Gastrocnemius medialis (tissue), 4 donors: ENCODE measurements around the gene DMD. TPM values are rescaled to one million over a fixed set of nuclear protein-coding genes. Genes with fewer than 3 reads are reported as not detected.
A peak's percentile ranks its signal among the peaks of the same experiment; 100 is the strongest.
"Not testable (repeated sequence)": the region's sequence is repeated elsewhere in the genome, so short reads cannot be mapped to it uniquely, and the experiment has no call there.

Experiments used
- ATAC-seq, 2 donors: fragments of 150-250 bp; one replicate each; pipeline ENCODE4 v1.9.1; 2016
- DNase-seq, 2 donors: peaks; one replicate each; pipeline ENCODE4 v3.0.0-alpha.2; 2019
- H3K27ac ChIP-seq, 4 donors: fragments of 200-600 bp; sonication (generic); 1 replicate in 1 of 4; 2 replicates in 3 of 4; pipeline ENCODE4 v1.5.1; 2016 to 2018; ENCODE audit warnings: mild to moderate bottlenecking in 2 of 4, moderate library complexity in 1 of 4
- H3K27me3 ChIP-seq, 3 donors: fragments of 200-600 bp; sonication (generic) in 2 of 3; 1 replicate in 1 of 3; 2 replicates in 2 of 3; pipeline versions ENCODE4 v1.5.1 to v1.6.0; 2016 to 2019; ENCODE audit warnings: mild to moderate bottlenecking in 1 of 3, moderate library complexity in 1 of 3
- H3K36me3 ChIP-seq, 2 donors: fragments of 200-600 bp; sonication (generic) in 1 of 2; one replicate each; pipeline ENCODE4 v1.5.1; 2017 to 2018
- H3K4me1 ChIP-seq, 2 donors: fragments of 200-600 bp; sonication (generic) in 1 of 2; one replicate each; pipeline ENCODE4 v1.5.1; 2016 to 2017; ENCODE audit warnings: mild to moderate bottlenecking in 2 of 2
- H3K4me3 ChIP-seq, 4 donors: fragments of 200-600 bp; sonication (generic) in 3 of 4; 1 replicate in 1 of 4; 2 replicates in 3 of 4; pipeline ENCODE4 v1.5.1; 2016 to 2019; ENCODE audit warnings: mild to moderate bottlenecking in 2 of 4
- H3K9me3 ChIP-seq, 3 donors: fragments of 200-600 bp; sonication (generic) in 2 of 3; 1 replicate in 1 of 3; 2 replicates in 2 of 3; pipeline ENCODE4 v1.5.1; 2016 to 2019
- POLR2A ChIP-seq, 2 donors: fragments of 450-650 bp; IDR thresholded peaks; one replicate each; pipeline ENCODE4 v1.6.1; 2017; ENCODE audit warnings: antibody characterized with exemption in 2 of 2, mild to moderate bottlenecking in 2 of 2, moderate library complexity in 2 of 2
- in situ Hi-C, 4 donors: fragments of 200-750 bp; cut with MboI; loops; one replicate each; pipeline versions ENCODE4 v1.15.0 to v1.8.0; 2017; ENCODE audit warnings: low sequenced_read_pairs in 4 of 4
- intact Hi-C: fragments of 100-400 bp; cut with DNase I; formaldehyde crosslinking; loops from one replicate; pipeline ENCODE4 v1.15.1; 2023; ENCODE audit warnings: low total_unique reads
- total RNA-seq, 4 donors: library from RNA; depleted of rRNA; stranded (reverse); fragments of >200 nt; gene quantifications; one replicate each; pipeline versions ENCODE4 v1.1.0 to v1.2.3, GENCODE V29; 2016
- TF ChIP-seq, protein P1 (sequence below), 5 experiments: fragments of 450-650 bp in 3 of 5; fragments of 200-600 bp in 2 of 5; sonication (generic) in 2 of 5; IDR thresholded peaks in 4 of 5; conservative IDR thresholded peaks in 1 of 5; 1 replicate in 4 of 5; 2 replicates in 1 of 5; pipeline ENCODE4 v1.5.1; 2016 to 2019; ENCODE audit warnings: antibody characterized with exemption in 5 of 5, mild to moderate bottlenecking in 3 of 5, moderate library complexity in 3 of 5

Gene DMD
- total RNA-seq, 4 donors from 2014 or later, result 53.5 to 201 (median 98.9) TPM

DNA sequence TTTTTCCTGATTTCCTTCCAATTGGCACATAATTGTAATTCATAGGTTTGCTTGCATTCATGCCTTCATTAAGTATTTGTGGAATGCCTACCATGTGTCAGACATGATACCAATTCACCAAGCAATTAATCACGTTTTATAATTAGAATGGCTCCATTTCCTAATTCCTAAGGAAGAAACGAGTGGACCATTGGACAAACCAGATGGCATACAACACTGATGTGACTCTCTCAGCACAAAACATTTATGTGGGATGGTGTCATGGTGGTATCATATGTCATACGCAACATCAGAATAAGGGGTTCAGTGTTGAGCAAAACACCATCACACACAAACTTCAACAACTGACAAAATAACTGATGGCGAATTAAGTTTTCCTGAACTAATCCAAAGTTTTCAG, 502.8 kb downstream of the DMD start:
- in situ Hi-C loops (no loop called here), intact Hi-C loops (no loop called here)
- Histone ChIP-seq H3K4me3 (no peak overlapping the region), H3K27me3 (no peaks in the 10 kb centered on the region), H3K27ac (no peak overlapping the region), H3K36me3 (no peaks in the 10 kb centered on the region), H3K9me3 (no peaks in the 10 kb centered on the region), H3K4me1 (no peaks in the 10 kb centered on the region)
- ATAC-seq (no peak), DNase-seq (no peak)
- TF ChIP-seq, protein P1, sequence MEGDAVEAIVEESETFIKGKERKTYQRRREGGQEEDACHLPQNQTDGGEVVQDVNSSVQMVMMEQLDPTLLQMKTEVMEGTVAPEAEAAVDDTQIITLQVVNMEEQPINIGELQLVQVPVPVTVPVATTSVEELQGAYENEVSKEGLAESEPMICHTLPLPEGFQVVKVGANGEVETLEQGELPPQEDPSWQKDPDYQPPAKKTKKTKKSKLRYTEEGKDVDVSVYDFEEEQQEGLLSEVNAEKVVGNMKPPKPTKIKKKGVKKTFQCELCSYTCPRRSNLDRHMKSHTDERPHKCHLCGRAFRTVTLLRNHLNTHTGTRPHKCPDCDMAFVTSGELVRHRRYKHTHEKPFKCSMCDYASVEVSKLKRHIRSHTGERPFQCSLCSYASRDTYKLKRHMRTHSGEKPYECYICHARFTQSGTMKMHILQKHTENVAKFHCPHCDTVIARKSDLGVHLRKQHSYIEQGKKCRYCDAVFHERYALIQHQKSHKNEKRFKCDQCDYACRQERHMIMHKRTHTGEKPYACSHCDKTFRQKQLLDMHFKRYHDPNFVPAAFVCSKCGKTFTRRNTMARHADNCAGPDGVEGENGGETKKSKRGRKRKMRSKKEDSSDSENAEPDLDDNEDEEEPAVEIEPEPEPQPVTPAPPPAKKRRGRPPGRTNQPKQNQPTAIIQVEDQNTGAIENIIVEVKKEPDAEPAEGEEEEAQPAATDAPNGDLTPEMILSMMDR (IDR thresholded peaks at IDR 0.05 in 4 of 5, conservative IDR thresholded peaks at IDR 0.05 in 1 of 5), result no peak
- no peak for TF ChIP-seq POLR2A (IDR thresholded peaks at IDR 0.05)

DNA sequence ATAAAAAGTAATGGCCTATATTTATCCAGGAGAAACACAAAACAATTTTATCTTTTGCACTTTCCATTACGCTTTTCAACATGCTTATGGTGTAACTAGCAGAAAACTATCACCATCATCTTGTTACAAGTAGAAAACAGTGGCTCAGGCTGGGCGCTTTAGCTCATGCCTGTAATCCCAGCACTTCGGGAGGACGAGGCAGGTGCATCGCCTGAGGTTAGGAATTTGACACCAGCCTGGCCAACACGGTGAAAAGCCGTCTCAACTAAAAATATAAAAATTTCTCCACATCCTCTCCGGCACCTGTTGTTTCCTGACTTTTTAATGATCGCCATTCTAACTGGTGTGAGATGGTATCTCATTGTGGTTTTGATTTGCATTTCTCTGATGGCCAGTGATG, 506.0 kb downstream of the DMD start:
- H3K9me3 ChIP-seq, H3K4me1 ChIP-seq, H3K4me3 ChIP-seq, H3K27ac ChIP-seq, intact Hi-C loops, H3K27me3 ChIP-seq, in situ Hi-C loops, H3K36me3 ChIP-seq: not testable (repeated sequence)
- ATAC-seq, result peak in 1 of 2 donors; percentile 39
- peak in 1 of 2 donors; percentile 14 for DNase-seq

- Histone ChIP-seq H3K9me3 (no peaks in the 10 kb centered on the region), H3K4me3 (no peak overlapping the region), H3K36me3 (no peaks in the 10 kb centered on the region), H3K27ac (no peak overlapping the region), H3K27me3 (no peaks in the 10 kb centered on the region), H3K4me1 (no peaks in the 10 kb centered on the region)
- TF ChIP-seq, protein P1 (IDR thresholded peaks at IDR 0.05 in 4 of 5, conservative IDR thresholded peaks at IDR 0.05 in 1 of 5), result peak in 1 of 5 experiments; percentile 26
- TF ChIP-seq POLR2A (IDR thresholded peaks at IDR 0.05), result no peak
- ATAC-seq, result no peak
- in situ Hi-C loops (no loop called here), intact Hi-C loops (no loop called here)
- no peak for DNase-seq
Measured at GRCh38 chrX:32687379-32687778, 524.0 kb downstream of the DMD start.

DNA sequence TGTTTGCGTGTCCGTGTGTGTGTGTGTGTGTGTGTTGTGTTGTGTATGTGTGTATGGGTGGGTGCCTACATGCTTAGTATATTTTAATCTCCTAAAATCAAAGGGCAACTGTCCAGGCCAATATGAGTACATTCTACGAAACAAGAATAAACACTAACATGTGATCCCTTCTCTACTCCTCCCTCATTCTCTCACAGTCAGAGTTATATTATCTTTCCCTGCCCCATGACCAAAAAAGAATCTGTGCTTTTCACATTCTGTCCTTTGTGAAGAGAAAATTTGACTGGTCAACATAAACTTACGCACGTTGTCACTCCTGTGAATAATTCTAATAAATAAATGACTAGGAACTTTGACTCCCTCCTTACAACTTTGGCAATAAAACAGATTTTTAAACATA, 532.9 kb downstream of the DMD start:
- H3K27ac ChIP-seq, result peak overlapping the region in 3 of 4 donors; percentile 15 to 70 (median 64)
- intact Hi-C loops (no loop called here), in situ Hi-C loops (no loop called here)
- H3K4me3 ChIP-seq, result no peak overlapping the region
- peak; percentile 27 to 72 for ATAC-seq
- no peaks in the 10 kb centered on the region for H3K9me3 ChIP-seq
- H3K36me3 ChIP-seq, result no peaks in the 10 kb centered on the region
- H3K4me1 ChIP-seq, result peaks cover 3 to 9% of the 10 kb centered on the region in 2 donors
- no peaks in the 10 kb centered on the region for H3K27me3 ChIP-seq
- TF ChIP-seq POLR2A (IDR thresholded peaks at IDR 0.05), result no peak
- TF ChIP-seq, protein P1 (IDR thresholded peaks at IDR 0.05 in 4 of 5, conservative IDR thresholded peaks at IDR 0.05 in 1 of 5), result no peak
- no peak for DNase-seq

DNA sequence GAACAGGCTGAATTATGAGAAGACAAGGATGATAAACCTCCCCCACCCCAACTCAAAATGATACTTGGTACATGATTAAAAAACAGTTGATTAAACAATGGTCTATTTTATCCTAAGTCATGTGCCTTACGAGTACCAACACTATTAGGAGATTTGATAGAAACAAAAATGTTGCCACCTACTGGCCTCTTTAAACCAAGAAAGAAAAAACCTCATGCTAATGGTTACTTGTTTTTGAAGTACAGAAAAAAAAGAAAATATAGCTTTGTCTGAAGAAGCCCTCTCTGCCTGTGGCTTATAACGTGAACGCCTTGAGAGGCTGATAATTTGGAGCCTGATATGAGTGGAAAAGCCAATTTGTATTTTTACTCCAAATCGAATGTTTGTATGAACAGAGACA, 538.2 kb downstream of the DMD start:
- H3K4me3 ChIP-seq, result no peak overlapping the region
- no peaks in the 10 kb centered on the region for H3K9me3 ChIP-seq
- ATAC-seq (no peak), DNase-seq (no peak)
- TF ChIP-seq POLR2A (IDR thresholded peaks at IDR 0.05), result no peak
- TF ChIP-seq, protein P1 (IDR thresholded peaks at IDR 0.05 in 4 of 5, conservative IDR thresholded peaks at IDR 0.05 in 1 of 5), result peak in 4 of 5 experiments; percentile 7 to 20 (median 12)
- intact Hi-C loops, result loop anchor here (2.0 kb wide), 1 partner anchor 142 kb away; no protein-coding TSS in a partner anchor
- in situ Hi-C loops, result no loop called here
- H3K36me3 ChIP-seq, result no peaks in the 10 kb centered on the region
- peaks cover 0 to 3% of the 10 kb centered on the region in 2 donors for H3K4me1 ChIP-seq
- H3K27ac ChIP-seq, result peak overlapping the region in 2 of 4 donors; percentile 34 to 47
- H3K27me3 ChIP-seq, result no peaks in the 10 kb centered on the region
